ENCODE data around the gene CERS4.

DNA sequence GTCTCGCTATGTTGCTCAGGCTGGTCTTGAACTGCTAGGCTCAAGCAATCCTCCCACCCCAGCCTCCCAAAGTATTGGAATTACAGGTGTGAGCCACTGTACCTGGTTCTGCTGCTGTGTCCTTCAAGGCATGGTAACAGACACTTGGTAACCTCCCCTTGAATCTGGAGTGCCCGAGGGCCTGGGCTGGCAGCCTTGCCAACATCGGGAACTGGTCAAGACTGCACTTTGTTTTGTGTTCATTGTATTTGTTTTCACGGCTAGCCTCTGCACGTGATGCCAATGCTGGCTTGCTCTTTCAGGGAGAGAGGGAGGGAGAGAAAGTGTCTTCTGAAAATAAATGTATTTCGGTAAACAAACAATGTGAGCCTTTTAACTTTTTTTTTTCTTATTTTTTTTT lies 12.0 kb downstream of the CERS4 start:
- TF ChIP-seq POLR2A (IDR thresholded peaks at IDR 0.05): no peak
- TF ChIP-seq CTCF (IDR thresholded peaks at IDR 0.05 in 8 of 11, conservative IDR thresholded peaks at IDR 0.05 in 3 of 11): no peak

Measured in spleen (tissue), 7 donors.